NCI-H2196 (cell line): ENCODE data around the gene LGALS9.
A peak's percentile ranks its signal among the peaks of the same experiment; 100 is the strongest.

ENCODE experiments used
- DNase-seq: peaks from one replicate; lab custom pipeline; 2025; ENCODE audit not compliant: unreplicated experiment; lab: John Stamatoyannopoulos, UW

The LGALS9 gene

DNA sequence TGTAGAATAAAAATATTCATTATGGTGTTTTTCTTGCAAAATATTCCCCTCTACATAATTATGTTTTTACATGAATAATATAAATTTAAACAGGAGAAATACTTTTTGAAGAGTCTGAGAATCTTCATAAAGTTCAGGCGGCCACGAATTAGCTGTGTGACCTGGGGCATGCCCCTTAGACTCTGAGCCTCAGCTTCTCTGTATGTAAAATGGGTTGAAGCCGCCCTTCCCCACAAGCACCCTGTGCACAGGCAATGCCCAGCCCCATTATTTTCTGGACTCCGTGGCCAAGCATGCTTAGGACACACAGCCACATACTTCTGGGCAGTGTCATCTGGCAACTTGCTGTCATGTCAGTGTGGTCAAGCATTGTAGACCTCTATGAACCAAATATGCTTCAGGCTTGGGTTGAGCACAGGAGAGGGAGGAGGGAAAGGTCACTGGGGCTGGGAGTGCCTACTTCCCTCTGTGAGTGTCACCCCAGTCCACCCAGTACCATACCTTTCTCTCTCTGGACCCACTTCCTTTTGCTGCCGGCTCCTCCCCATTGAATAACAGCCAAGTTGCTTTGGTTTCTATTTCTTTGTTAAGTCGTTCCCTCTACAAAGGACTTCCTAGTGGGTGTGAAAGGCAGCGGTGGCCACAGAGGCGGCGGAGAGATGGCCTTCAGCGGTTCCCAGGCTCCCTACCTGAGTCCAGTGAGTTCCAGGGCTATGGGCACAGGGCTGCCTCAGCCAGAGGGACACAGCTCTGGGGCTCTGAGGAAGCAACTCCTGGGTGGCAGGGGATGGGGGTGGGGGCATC, at the start of gene LGALS9:
Gene LGALS9, plus strand, starts transcription at position 582 of the 804 bp plus-strand sequence. Its CDS starts 78 bp downstream, at position 660.
- DNase-seq = no peak

DNA sequence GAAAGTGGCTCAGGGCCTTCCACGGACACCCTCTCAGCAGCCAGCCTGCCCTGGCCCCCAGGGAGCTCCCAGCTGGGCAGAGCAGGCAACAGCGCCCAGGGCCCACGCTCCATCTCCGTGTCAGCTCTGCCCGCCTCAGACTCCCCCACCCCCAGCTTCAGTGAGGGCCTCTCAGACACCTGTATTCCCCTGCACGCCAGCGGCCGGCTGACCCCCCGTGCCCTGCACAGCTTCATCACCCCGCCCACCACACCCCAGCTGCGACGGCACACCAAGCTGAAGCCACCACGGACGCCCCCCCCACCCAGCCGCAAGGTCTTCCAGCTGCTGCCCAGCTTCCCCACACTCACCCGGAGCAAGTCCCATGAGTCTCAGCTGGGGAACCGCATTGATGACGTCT, 48.3 kb upstream of the LGALS9 start:
- no peak for DNase-seq

DNA sequence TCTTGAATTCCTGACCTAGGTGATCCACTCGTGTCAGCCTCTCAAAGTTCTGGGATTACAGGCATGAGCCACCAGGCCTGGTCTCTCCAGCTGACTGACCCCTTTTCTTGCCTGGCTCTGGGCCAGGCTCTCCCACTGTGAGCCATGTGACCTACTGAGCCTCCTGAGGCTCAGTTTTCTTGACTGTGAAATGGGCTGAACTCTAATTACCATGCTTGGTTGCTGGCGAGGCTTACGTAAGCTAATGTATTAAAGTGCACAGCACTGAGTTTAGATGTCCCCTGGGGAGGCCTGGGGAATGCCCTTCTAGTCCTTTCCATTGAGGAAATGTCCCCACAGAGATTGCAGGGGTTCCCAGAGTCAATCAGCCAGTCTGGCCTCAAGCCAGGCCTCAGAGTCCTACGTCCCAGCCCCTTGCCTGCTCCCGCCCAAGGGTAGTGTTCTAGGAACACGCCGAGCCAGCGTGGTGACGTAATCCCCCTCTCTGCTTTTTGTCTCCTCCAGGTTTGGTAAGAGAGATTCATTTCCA, 45.8 kb upstream of the LGALS9 start:
- DNase-seq = no peak

DNA sequence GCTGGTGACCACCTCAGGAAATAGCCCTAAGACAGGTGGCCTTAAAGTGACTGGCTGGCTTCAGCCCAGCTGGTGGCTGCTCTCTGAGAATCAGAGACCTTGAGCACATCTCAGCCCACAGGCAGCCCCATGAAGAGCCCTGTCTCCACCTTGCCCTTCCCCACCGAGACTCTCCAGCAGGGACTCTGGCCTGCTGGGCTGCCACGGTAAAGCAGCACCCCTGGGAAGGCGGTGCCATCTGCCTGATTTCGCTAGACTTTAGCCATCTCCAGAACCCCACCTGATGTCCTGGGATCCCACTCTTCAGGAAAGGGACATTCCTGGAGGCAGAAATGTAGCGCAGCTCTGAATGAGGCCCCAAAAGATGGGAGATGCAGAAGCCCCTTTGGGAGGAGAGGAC, 45.2 kb upstream of the LGALS9 start:
- DNase-seq = no peak

DNA sequence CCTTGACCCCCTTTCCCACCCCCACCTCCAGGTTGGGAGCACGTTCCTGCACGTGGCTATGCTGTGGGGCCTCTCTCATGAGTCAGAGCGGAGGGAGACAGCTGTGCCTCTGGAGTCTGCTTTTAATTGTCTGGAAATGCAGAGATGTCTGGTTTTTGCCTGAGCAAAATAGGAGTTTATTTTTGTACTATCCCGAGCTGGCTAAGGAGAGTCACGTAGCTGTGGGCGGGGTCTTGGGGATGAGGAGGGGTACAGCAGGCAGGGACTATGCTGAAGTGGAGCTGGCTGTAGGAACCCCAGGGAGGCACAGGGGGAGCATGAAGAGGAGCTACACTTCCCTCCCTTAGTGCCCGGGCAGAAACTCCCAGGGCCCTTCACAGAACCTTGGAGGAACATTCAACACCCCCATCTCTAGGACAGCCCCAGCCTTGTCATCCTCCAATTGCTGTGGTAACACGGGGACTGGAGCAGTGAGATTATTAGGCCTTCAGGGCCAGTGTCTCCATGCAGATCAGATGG, 44.7 kb upstream of the LGALS9 start:
- DNase-seq = no peak

DNA sequence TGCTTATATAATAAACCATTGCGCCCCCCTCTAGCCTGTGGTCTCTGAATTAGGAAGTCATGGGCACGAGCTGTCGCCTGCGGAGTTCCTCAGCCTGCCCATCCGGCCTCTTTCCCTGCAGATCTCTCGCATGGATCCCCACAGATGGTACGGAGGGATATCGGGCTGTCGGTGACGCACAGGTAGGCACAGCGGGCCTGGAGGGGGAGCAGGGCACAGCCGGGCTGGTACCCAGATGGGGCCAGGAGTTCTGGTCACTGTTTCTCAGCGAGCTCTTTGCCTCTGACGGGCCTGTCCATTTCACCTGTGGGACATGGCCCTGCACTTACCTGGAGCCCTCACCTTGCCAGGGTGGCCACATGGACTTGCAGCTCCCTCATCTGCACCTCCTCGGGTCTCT, 42.6 kb upstream of the LGALS9 start:
- no peak for DNase-seq

DNA sequence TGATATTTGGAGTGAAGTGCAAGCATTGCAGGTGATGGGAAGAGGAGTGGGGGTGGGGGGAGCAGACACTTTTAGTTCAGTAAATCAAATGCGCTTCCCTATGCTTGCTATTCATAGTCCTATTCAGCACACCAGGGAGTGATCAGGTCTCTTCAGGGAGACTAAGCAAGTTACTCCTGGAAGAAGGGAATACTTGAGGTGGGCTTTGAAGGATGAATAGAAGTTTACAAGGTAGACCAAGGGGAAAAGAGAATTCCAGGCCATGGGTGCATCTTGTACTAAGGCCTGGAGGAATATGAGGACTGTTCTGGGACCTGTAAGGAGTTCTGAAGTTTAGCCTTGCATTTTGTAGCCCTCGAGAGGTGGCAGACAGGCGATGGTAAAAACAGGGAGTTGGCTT, 40.1 kb upstream of the LGALS9 start:
- DNase-seq = no peak

DNA sequence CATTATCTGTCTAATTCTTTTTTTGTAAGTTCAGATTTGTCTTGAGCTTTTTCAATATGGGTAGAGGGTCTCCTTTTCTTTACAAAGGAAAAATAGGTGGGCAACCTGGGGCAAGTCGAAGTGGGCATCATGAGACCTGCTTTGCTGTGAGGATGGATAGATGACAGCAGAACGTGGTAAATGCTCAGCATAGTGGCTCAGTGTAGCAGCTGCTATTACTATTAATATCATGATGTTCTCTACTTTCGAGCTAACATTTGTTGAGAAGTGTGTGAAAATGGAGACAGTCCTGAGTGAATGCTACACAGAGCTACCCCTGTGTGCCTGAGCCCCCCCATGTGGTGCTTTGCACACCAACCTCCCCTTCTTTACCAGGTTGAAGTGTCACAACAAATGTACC, 39.0 kb upstream of the LGALS9 start:
- DNase-seq = no peak

DNA sequence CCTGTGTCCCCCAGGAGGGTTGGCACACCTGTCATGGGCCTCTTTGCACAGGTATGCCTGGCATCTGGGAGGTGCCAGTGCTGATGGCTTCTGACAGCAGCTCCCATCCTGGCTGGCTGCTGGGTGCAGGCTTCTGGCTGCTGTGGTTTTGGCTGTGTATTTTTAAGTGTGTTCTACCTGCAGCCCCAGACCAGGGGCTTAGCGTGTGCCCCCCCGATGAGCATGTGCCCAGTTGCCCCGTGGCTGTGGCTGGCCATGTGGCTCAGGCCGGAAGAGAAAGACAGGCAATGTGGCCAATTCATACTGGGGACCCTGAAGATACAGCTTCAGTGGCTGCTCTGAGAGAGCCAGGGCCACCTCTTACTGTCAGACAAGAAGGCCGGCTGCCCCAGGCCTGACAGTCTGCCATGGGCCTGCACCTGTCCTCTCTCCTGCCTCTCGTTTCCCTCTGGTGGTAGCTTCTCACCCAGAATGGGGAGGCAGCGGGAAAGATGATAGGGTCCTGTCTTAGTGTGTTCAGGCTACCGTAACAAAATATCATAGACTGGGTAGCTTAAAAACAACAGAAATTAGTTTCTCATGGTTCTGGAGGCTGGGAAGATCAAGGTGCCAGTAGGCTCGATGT, 37.6 kb upstream of the LGALS9 start:
- DNase-seq = no peak

DNA sequence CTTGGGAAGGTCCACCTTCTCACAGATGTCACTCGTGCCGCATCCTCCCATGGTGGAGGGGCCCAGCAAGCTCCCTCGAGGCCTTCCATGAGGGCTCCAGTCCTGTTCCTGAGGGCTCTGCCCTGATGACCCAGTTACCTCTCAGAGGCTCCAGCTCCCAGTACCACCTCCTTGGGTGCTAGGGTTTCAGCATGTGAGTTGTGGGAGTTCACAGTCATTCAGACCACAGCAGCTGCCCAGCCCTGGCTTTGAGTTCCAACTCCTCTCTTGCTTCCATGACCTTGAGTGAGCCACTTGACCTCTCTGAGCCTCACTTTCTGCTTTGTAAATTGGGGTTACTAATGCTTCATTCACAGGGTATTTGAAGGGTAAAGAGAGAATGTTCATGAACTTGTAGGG, 37.1 kb upstream of the LGALS9 start:
- no peak for DNase-seq

DNA sequence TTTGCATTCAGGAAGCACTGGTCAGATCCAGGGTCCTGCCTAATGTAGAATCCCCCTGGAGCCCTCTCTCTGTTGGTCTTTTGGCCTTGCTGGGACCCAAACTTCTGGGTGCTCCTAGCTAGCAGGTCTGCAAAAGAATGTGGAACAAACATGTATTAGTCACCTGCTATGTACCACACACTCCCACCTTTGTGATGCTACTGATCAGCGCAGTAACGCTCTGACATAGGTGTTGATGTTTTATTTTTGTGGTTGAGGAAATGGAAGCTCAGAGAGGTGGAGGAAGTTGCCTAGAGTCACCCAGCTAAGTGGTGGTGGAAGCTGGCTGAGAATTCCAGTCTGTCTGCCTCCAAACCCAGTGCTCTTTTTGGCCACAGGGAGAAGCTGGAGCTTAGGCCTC, 35.8 kb upstream of the LGALS9 start:
- no peak for DNase-seq

DNA sequence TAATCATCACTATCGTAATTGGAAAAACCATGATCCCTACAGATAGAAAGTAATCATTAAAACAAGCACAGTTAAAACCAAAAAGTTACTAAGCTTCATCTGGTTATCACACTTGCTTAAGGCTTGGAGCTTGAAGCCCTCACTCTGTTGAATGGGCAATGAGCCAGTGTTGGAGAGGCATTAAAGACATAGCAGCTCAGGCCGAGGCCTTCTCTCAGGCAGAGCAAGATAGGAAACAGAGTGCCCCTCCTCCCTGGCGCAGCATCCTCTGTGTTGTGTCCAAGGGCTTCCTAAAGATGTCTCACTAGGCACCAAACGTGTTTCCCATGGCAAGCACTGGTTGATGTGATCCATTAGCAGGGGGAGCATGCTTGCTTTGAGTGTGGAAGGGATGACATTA, 34.9 kb upstream of the LGALS9 start:
- no peak for DNase-seq

DNA sequence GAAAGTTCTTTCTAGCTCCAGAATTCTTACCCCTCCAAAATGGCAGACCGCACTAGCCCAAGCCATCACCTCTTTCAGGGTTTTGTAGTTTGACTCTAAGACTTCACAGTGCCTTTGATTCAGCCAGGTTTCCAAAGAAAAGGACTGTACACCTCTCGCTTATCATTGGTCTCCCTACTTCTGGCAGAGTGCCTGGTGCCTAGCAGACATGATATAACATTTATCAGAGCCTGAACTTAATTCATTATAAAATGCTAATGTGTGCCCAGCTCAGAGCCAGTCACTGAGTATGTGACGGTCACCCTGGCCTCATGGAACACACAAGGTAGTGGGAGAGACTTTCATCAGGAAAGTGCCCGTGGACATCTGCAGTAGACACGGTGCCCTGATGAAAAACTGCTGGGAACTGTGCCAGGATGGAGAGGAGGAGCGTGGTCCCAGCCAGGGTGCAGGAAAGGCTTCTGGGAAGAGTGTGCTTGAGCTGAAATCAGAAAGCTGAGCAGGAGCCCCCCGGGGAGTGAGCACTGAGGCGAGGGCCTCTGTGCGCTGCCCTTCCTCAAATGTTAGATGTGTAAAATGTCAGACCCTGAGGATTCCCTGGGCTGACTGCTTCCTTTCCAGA, 34.3 kb upstream of the LGALS9 start:
- DNase-seq = no peak

DNA sequence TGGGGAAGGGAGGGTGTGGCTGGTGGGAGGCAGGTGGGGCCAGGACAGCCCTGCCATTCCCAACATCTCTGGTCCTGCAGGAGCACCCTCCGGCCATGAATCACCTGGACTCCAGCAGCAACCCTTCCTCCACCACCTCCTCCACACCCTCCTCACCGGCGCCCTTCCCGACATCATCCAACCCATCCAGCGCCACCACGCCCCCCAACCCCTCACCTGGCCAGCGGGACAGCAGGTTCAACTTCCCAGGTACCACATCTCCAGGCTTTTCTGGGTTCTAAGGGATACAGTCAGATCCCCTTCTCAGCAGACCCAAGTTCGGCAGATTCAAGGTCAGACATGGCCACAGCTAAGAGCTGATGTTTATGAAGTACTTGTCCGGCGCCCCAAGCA, 33.8 kb upstream of the LGALS9 start:
- no peak for DNase-seq

DNA sequence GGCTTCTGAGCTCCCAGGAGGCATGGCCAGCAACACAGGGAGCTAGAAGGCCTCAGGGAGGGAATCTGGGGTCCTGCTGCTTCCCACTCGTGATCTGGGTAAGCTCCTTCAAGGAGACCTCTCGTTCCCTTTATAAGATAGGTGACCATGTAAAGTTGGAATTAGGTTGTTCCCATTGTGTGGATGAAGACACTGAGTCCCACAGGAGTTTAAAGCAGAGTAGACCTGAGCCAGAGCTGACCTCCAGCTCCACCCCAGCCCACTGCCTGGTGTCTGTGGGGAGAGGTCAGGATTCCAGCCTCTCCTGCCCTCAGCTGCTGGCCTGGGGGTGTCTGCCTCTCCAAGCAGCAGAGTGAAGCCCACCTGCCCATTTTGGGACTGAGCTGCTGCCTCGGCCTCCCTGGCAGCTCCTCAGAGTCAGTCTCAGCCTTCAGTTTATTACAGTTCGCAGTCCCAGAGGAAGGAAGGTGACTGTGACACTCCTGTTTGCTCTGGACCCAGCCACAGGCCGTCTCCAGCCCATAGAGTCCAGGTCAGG, 33.1 kb upstream of the LGALS9 start:
- DNase-seq = no peak

DNA sequence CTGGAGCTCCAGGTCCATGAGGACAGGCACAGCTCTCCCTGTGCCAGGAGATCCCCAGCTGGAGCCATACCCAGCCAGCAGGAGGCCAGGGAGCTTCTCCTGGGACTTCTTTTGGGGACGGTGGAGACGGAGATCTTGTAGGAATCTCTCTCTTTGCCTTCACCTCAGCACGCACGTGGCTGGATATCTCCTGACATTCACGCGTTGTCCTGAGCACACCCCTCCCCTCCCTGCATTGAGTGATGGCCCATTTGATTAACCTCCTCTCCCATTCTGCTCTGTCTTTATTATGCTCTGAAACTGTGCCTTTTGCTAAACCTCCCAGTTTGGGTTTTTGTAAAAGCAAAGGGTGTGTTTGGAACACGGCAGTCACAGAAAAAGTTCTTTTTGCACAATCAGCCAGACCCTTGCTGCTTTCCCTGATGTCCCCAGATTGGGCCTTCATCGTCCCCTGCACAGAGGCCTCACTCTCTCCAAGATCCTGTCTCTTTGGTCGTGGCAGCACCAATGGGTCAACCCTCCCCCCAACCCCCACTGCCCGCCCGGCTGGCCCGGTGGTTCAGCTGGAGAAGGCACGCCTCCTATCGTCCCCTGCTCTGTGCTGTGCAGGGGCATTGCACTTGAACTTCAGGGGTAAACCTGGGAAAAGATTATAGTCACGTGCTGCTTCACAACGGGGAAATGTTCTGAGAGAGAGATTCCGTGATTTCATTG, 32.5 kb upstream of the LGALS9 start:
- DNase-seq = no peak

DNA sequence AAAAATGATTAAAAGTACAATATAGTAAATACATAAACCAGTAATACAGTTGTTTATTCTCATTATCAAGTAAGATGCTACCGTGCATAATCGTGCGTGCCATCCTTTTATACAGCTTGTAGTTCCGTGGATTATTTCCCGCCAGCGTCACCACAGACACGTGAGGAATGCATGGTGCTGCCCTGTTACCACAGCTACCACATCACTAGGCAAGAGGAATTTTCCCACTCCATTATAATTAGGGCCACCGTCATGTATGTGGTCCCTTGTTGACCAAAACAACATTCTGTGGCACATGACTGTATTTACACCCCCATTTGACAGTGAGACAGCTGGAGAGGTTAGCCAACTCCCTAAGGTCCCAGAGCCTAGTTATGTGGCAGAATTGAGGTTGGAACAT, 30.5 kb upstream of the LGALS9 start:
- no peak for DNase-seq

DNA sequence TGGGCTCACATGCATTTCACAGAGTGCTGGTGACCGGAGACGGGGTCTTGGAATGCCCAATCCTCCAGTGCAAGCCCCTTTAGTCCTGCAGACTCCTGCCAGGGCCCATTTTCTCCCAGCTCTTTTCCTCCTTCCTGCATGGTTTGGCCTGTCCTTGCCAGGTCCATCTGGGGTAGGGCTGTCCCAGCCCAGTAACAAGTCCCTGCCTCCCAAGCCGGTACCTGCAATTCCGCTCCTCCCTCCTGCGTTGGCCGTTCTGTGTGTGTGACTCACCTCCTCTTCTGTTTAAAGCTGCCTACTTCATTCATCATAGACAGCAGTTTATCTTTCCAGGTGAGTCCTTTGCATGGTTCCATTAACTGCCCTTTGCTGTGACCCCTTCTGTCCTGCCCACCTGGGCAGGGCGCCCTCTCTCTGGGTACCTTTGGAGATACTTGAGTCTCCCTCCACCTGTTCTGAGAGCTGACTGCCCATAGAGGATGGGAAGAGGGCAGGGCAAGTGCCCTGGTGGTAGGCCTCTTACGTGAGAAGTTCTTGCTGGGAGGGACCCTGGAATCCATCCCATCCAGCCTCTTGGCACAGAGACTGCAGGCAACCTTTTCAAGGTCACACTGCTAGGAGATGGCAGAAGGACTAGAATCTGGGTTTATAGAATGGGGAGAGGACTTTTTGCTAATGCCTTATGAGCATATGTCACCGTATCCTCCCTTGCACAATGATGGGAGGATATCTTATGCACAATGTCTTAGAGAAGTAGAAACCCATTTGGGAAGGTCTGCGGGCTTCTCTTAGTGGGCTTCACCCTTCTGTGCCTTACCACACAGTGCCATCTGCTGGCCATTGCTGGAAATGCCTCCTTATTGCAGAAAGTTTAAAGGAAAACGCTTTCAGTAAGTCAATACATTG, 29.7 kb upstream of the LGALS9 start:
- DNase-seq = peak; percentile 50

DNA sequence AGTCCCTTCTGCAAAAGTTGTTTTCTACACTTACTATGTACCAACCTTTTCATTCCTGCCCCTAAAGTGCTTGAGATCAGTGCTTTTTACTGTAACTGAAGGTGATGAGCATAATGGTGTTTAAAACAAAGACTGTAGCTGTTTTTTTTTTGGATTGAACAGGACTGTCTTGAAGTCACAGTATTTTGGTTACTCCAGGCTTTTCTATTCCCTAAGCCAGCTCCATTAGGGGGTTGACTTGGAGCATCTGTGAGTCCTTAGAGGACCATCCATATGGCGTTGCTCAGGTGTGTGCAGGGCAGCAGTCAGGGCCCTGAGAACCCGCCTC, 29.0 kb upstream of the LGALS9 start:
- DNase-seq = no peak
